Neural crest cell (in vitro differentiated cells): ENCODE measurements around the gene RIPPLY1. TPM values are rescaled to one million over a fixed set of nuclear protein-coding genes. Genes with fewer than 3 reads are reported as not detected.

ENCODE experiments used
- DNase-seq: peaks from one replicate; pipeline ENCODE4 v3.0.0; 2021; ENCODE audit warnings: low read depth, mixed read lengths, low spot score
- H3K27ac Mint-ChIP-seq: one replicate; pipeline ENCODE4 v1.8.0; 2021; ENCODE audit warnings: mild to moderate bottlenecking, mixed read lengths; ENCODE audit not compliant: unreplicated experiment
- H3K27me3 Mint-ChIP-seq: 2 replicates; pipeline ENCODE4 v1.8.0; 2021; ENCODE audit warnings: low read depth, mild to moderate bottlenecking, mixed read lengths
- H3K36me3 Mint-ChIP-seq: 2 replicates; pipeline ENCODE4 v1.8.0; 2021; ENCODE audit warnings: low read depth, mild to moderate bottlenecking, mixed read lengths
- H3K4me1 Mint-ChIP-seq: 2 replicates; pipeline ENCODE4 v1.8.0; 2021; ENCODE audit warnings: mixed read lengths
- H3K4me3 Mint-ChIP-seq: one replicate; pipeline ENCODE4 v1.8.0; 2021; ENCODE audit warnings: mild to moderate bottlenecking, mixed read lengths
- H3K9me3 Mint-ChIP-seq: 2 replicates; pipeline ENCODE4 v1.8.0; 2021; ENCODE audit warnings: mixed read lengths
- CTCF ChIP-seq: fragments of 200-600 bp; sonication (generic); conservative IDR thresholded peaks from 2 replicates; pipeline ENCODE4 v1.5.0; 2021; ENCODE audit warnings: antibody characterized with exemption, mild to moderate bottlenecking
- total RNA-seq: library from RNA; stranded (reverse); gene quantifications from 2 replicates; pipeline ENCODE4 v1.2.1, GENCODE V29; 2021

RIPPLY1 gene
- total RNA-seq, 1 donor from 2014 or later = not detected

GRCh38 chrX:106902684-106903083 is 457 bp downstream of the RIPPLY1 start:
- Mint-ChIP-seq H3K9me3 (no peaks in the 10 kb centered on the region), H3K27ac (no peak overlapping the region), H3K4me3 (no peak overlapping the region), H3K36me3 (no peaks in the 10 kb centered on the region), H3K4me1 (no peaks in the 10 kb centered on the region), H3K27me3 (no peaks in the 10 kb centered on the region)
- no peak for DNase-seq
- TF ChIP-seq CTCF = no peak

- no peak overlapping the region for H3K27ac Mint-ChIP-seq
- H3K4me1 Mint-ChIP-seq = no peaks in the 10 kb centered on the region
- H3K4me3 Mint-ChIP-seq = no peak overlapping the region
- no peak for DNase-seq
- no peaks in the 10 kb centered on the region for H3K36me3 Mint-ChIP-seq
- no peaks in the 10 kb centered on the region for H3K9me3 Mint-ChIP-seq
- no peaks in the 10 kb centered on the region for H3K27me3 Mint-ChIP-seq
- no peak for TF ChIP-seq CTCF
These were observed 1.3 kb downstream of the RIPPLY1 start for GRCh38 chrX:106901781-106902219.

- Mint-ChIP-seq H3K9me3 (peaks cover under 1% of the 10 kb centered on the region), H3K27me3 (no peaks in the 10 kb centered on the region), H3K36me3 (no peaks in the 10 kb centered on the region), H3K4me1 (no peaks in the 10 kb centered on the region), H3K4me3 (no peak overlapping the region), H3K27ac (no peak overlapping the region)
- no peak for TF ChIP-seq CTCF
- DNase-seq = no peak
These were observed 1.8 kb downstream of the RIPPLY1 start for GRCh38 chrX:106901341-106901740.

- Mint-ChIP-seq H3K27ac (no peak overlapping the region), H3K36me3 (no peaks in the 10 kb centered on the region), H3K9me3 (peaks cover 2% of the 10 kb centered on the region), H3K4me3 (no peak overlapping the region), H3K27me3 (no peaks in the 10 kb centered on the region), H3K4me1 (no peaks in the 10 kb centered on the region)
- DNase-seq = no peak
- TF ChIP-seq CTCF = no peak
These were observed 3.3 kb downstream of the RIPPLY1 start for GRCh38 chrX:106899841-106900240.

GRCh38 chrX:106899276-106899675 is 3.9 kb downstream of the RIPPLY1 start:
- no peak for TF ChIP-seq CTCF
- H3K27ac Mint-ChIP-seq = no peak overlapping the region
- no peaks in the 10 kb centered on the region for H3K36me3 Mint-ChIP-seq
- H3K4me3 Mint-ChIP-seq = no peak overlapping the region
- no peaks in the 10 kb centered on the region for H3K4me1 Mint-ChIP-seq
- peaks cover 2% of the 10 kb centered on the region for H3K9me3 Mint-ChIP-seq
- H3K27me3 Mint-ChIP-seq = no peaks in the 10 kb centered on the region
- DNase-seq = no peak

- Mint-ChIP-seq H3K36me3 (no peaks in the 10 kb centered on the region), H3K9me3 (peaks cover 2% of the 10 kb centered on the region), H3K27me3 (no peaks in the 10 kb centered on the region), H3K4me1 (no peaks in the 10 kb centered on the region), H3K27ac (no peak overlapping the region), H3K4me3 (no peak overlapping the region)
- DNase-seq = no peak
- TF ChIP-seq CTCF = peak; percentile 53
These were observed 4.7 kb downstream of the RIPPLY1 start for GRCh38 chrX:106898462-106898861.
